Osteocyte (in vitro differentiated cells): Measurements from ENCODE around the gene HOXD11. TPM values are rescaled to one million over a fixed set of nuclear protein-coding genes. Genes with fewer than 3 reads are reported as not detected.

ENCODE experiments used
- DNase-seq: peaks from one replicate; pipeline ENCODE4 v3.0.0; 2021; ENCODE audit warnings: mixed read lengths; ENCODE audit not compliant: unreplicated experiment; ENCODE audit errors: extremely low spot score
- H3K27ac Mint-ChIP-seq: one replicate; pipeline ENCODE4 v1.8.0; 2021; ENCODE audit warnings: mild to moderate bottlenecking, mixed read lengths; ENCODE audit not compliant: unreplicated experiment
- H3K27me3 Mint-ChIP-seq: one replicate; pipeline ENCODE4 v1.8.0; 2021; ENCODE audit warnings: mixed read lengths; ENCODE audit not compliant: unreplicated experiment
- H3K36me3 Mint-ChIP-seq: one replicate; pipeline ENCODE4 v1.8.0; 2021; ENCODE audit warnings: mixed read lengths; ENCODE audit not compliant: unreplicated experiment
- H3K4me1 Mint-ChIP-seq: one replicate; pipeline ENCODE4 v1.8.0; 2021; ENCODE audit warnings: mixed read lengths; ENCODE audit not compliant: unreplicated experiment
- H3K4me3 Mint-ChIP-seq: one replicate; pipeline ENCODE4 v1.8.0; 2021; ENCODE audit warnings: mild to moderate bottlenecking, moderate library complexity, mixed read lengths; ENCODE audit not compliant: unreplicated experiment
- H3K9me3 Mint-ChIP-seq: one replicate; pipeline ENCODE4 v1.8.0; 2021; ENCODE audit warnings: mixed read lengths; ENCODE audit not compliant: unreplicated experiment
- CTCF ChIP-seq: fragments of 200-600 bp; sonication (generic); IDR thresholded peaks from 2 replicates; pipeline ENCODE4 v1.5.0; 2021; ENCODE audit warnings: antibody characterized with exemption, mild to moderate bottlenecking, moderate library complexity
- total RNA-seq: library from RNA; stranded (reverse); gene quantifications from 2 replicates; pipeline ENCODE4 v1.2.1, GENCODE V29; 2021

Gene HOXD11
- total RNA-seq, 1 donor from 2014 or later, result not detected

- H3K36me3 Mint-ChIP-seq, result no peaks in the 10 kb centered on the region
- no peaks in the 10 kb centered on the region for H3K9me3 Mint-ChIP-seq
- H3K27ac Mint-ChIP-seq, result no peak overlapping the region
- H3K4me1 Mint-ChIP-seq, result peaks cover 21% of the 10 kb centered on the region
- peaks cover 94% of the 10 kb centered on the region for H3K27me3 Mint-ChIP-seq
- H3K4me3 Mint-ChIP-seq, result no peak overlapping the region
- no peak for DNase-seq
- no peak for TF ChIP-seq CTCF
Measured at GRCh38 chr2:176099159-176099727, 7.8 kb upstream of the HOXD11 start.

- Mint-ChIP-seq H3K27ac (no peak within 1 kb of the TSS), H3K4me3 (no peak within 1 kb of the TSS), H3K36me3 (no peaks in the 10 kb centered on the region), H3K27me3 (peaks cover 94% of the 10 kb centered on the region), H3K9me3 (no peaks in the 10 kb centered on the region), H3K4me1 (peaks cover 26% of the 10 kb centered on the region)
- TF ChIP-seq CTCF, result no peak
- DNase-seq, result peak; percentile 68
Measured at GRCh38 chr2:176099728-176100546, 7.1 kb upstream of the HOXD11 start, which contains the start of gene HOXD12. TSS of gene HOXD12 (plus strand) at chr2:176099795. CDS start at chr2:176099802, 7 bp downstream.

GRCh38 chr2:176100547-176101140, 6.4 kb upstream of the HOXD11 start:
- H3K4me1 Mint-ChIP-seq, result peaks cover 29% of the 10 kb centered on the region
- H3K9me3 Mint-ChIP-seq, result no peaks in the 10 kb centered on the region
- H3K36me3 Mint-ChIP-seq, result no peaks in the 10 kb centered on the region
- peaks cover 94% of the 10 kb centered on the region for H3K27me3 Mint-ChIP-seq
- no peak overlapping the region for H3K27ac Mint-ChIP-seq
- DNase-seq, result no peak
- no peak overlapping the region for H3K4me3 Mint-ChIP-seq
- TF ChIP-seq CTCF, result no peak

GRCh38 chr2:176101216-176101830, 5.8 kb upstream of the HOXD11 start:
- no peak for DNase-seq
- no peaks in the 10 kb centered on the region for H3K9me3 Mint-ChIP-seq
- peaks cover 95% of the 10 kb centered on the region for H3K27me3 Mint-ChIP-seq
- H3K27ac Mint-ChIP-seq, result no peak overlapping the region
- TF ChIP-seq CTCF, result no peak
- H3K4me3 Mint-ChIP-seq, result no peak overlapping the region
- no peaks in the 10 kb centered on the region for H3K36me3 Mint-ChIP-seq
- peaks cover 33% of the 10 kb centered on the region for H3K4me1 Mint-ChIP-seq
